ENCODE results near the gene OTOS. TPM values are rescaled to one million over a fixed set of nuclear protein-coding genes. Genes with fewer than 3 reads are reported as not detected.

OTOS gene
- total RNA-seq, 2 donors from 2014 or later = not detected

DNA sequence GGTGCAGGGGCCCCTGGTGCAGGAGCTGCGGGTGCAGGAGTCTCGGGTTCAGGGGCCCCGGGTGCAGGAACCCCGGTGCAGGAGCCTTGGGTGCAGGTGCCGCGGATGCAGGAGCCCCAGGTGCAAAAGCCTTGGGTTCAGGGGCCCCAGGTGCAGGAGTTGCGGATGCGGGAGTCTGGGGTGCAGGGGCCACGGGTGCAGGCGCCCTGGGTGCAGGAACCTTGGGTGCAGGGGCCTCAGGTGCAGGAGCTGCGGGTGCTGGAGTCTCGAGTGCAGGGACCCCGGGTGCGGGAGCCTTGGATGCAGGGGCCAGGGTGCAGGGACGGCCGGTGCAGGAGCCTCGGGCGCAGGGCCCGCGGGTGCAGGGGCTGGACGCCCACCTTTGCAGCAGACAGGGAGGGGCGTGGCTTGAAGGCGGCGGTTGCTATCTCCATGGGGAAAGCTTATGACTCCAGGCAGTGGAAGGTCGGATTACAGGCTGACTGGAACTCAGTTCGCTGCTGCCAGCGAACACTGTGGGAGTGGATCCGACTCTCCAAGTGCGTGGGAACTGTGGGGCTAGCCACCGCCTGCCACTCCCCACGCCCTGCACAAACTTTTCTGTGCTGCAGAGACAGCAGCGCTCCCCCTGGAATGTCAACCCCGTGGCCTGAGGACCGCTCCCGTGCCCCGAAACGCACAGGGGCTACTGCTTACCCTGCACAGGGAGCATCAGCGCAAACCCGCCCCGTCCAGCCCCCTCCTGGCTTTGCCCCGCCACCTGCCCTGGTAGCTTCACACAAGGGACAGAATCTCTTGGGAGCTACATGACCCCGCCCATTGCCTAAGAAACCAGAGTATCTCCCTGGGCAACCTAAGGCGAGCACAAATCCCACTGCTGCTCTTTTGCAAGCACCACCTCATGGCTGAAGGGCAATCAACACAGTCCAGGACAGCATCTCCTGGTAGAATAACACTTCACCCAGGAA, 44.6 kb downstream of the OTOS start:
- ATAC-seq = no peak
- Histone ChIP-seq H3K27me3 (peaks cover 0 to 12% of the 10 kb centered on the region in 2 donors), H3K4me3 (no peak overlapping the region), H3K9me3 (no peaks in the 10 kb centered on the region), H3K4me1 (no peaks in the 10 kb centered on the region), H3K36me3 (replicated peaks in 1 of 2; ENCODE audit: insufficient read depth in 1 of 2, low read depth in 2 of 2) (no peaks in the 10 kb centered on the region), H3K27ac (no peak overlapping the region)
- TF ChIP-seq POLR2A (IDR thresholded peaks at IDR 0.05) = no peak
- TF ChIP-seq, protein P1, sequence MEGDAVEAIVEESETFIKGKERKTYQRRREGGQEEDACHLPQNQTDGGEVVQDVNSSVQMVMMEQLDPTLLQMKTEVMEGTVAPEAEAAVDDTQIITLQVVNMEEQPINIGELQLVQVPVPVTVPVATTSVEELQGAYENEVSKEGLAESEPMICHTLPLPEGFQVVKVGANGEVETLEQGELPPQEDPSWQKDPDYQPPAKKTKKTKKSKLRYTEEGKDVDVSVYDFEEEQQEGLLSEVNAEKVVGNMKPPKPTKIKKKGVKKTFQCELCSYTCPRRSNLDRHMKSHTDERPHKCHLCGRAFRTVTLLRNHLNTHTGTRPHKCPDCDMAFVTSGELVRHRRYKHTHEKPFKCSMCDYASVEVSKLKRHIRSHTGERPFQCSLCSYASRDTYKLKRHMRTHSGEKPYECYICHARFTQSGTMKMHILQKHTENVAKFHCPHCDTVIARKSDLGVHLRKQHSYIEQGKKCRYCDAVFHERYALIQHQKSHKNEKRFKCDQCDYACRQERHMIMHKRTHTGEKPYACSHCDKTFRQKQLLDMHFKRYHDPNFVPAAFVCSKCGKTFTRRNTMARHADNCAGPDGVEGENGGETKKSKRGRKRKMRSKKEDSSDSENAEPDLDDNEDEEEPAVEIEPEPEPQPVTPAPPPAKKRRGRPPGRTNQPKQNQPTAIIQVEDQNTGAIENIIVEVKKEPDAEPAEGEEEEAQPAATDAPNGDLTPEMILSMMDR (IDR thresholded peaks at IDR 0.05) = no peak
- 3 to 6% methylated on average over 12 to 41 of the region's 43 CpGs for WGBS, 2 donors
- DNase-seq = no peak
- intact Hi-C loops (cut with DNase I) = no loop called here

DNA sequence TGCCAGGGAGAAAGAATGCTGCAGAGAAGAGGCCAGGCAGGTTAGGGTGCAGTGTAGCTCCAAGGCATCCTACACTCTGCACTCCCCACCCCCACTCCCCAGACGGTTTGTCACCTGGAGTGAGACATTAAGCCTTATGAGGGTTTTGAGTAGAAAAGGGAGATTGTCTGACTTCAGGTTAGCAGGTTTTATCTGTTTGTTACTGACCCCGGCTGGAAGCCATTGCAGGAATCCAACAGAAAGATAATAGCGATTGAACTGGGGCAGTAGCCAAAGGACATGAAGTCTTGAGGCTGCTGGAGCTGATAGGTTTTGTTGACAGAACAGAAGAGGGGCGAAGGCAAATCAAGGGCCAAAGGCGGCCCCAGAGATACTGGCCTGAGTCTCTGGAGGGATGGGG, 51.2 kb downstream of the OTOS start:
- DNase-seq (no peak), ATAC-seq (no peak)
- Histone ChIP-seq H3K27me3 (no peaks in the 10 kb centered on the region), H3K27ac (no peak overlapping the region), H3K9me3 (no peaks in the 10 kb centered on the region), H3K4me1 (no peaks in the 10 kb centered on the region), H3K36me3 (replicated peaks in 1 of 2; ENCODE audit: insufficient read depth in 1 of 2, low read depth in 2 of 2) (no peaks in the 10 kb centered on the region), H3K4me3 (no peak overlapping the region)
- TF ChIP-seq, protein P1 (IDR thresholded peaks at IDR 0.05) = no peak
- no peak for TF ChIP-seq POLR2A (IDR thresholded peaks at IDR 0.05)
- intact Hi-C loops (cut with DNase I) = no loop called here
- 29 to 33% methylated on average over 5 of the region's 5 CpGs for WGBS, 2 donors

Other genes starting within 250 kb of the OTOS start
- 100 to 1,000 TPM in 1 of 2 donors, 10 to 100 TPM in 1; 39.2 to 113 TPM for gene NDUFA10, start 115.3 kb downstream of the OTOS start, total RNA-seq
- not detected for gene OR6B2, start 110.2 kb downstream of the OTOS start, total RNA-seq
- not detected for gene OR6B3, start 87.1 kb downstream of the OTOS start, total RNA-seq
- 100 to 1,000 TPM; 170 to 184 TPM for gene COPS9, start 4.4 kb downstream of the OTOS start, total RNA-seq